Tongue (tissue), 2 donors: ENCODE measurements around the gene RBMS3. TPM values are rescaled to one million over a fixed set of nuclear protein-coding genes. Genes with fewer than 3 reads are reported as not detected.
"Not testable (repeated sequence)": the region's sequence is repeated elsewhere in the genome, so short reads cannot be mapped to it uniquely, and the experiment has no call there.

ENCODE experiments used
- DNase-seq: peaks from one replicate; pipeline ENCODE4 v3.0.0-alpha.2; 2015
- total RNA-seq: library from RNA; depleted of rRNA; stranded (reverse); fragments of >200 nt; gene quantifications from one replicate; pipeline ENCODE4 v1.2.3, GENCODE V29; 2014

Gene RBMS3
- total RNA-seq, 1 donor from 2014 or later, result 81.1 TPM

DNA sequence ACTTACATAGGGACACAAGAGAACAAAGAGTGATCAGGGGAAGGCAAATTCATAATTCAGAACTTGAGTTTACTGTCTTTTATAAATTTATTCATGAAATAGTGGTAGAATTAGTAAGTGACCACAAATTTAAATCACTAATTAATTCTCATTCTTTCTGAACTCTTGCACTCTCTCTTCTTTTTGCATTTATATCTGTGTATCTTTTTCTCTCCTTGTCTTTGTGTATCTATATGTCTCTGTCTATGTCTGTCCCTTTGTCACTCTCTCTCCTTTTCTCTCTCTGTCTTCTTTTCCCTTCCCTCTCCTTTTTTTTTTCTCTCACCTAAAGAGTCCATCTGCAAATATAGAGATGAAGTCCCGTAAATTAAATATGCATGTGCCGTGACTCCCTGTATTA lies 31.5 kb downstream of the RBMS3 start:
- DNase-seq, result no peak

DNA sequence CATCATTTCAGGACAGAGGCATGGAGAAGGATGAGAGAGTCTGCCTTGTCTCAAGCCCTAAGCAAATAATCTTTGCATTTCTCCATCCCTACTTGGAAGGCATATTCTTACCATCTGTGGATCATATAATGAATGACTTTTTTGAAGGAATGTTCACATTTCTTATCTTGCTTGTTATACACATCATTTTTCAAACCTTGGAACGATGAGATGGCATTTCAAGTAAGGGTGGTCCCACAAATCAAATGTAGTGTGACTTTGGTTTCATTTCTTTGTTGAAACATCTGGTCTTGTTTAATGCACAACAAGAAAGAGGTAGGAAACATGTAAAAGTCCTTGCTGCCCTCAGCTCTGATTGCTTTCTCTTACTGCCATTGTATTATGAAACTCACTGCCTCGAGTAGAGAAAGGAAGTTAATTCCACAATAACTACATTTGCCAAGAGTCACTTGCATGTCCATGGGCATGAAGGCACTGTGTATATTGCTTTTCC lies 32.1 kb downstream of the RBMS3 start:
- DNase-seq, result no peak

DNA sequence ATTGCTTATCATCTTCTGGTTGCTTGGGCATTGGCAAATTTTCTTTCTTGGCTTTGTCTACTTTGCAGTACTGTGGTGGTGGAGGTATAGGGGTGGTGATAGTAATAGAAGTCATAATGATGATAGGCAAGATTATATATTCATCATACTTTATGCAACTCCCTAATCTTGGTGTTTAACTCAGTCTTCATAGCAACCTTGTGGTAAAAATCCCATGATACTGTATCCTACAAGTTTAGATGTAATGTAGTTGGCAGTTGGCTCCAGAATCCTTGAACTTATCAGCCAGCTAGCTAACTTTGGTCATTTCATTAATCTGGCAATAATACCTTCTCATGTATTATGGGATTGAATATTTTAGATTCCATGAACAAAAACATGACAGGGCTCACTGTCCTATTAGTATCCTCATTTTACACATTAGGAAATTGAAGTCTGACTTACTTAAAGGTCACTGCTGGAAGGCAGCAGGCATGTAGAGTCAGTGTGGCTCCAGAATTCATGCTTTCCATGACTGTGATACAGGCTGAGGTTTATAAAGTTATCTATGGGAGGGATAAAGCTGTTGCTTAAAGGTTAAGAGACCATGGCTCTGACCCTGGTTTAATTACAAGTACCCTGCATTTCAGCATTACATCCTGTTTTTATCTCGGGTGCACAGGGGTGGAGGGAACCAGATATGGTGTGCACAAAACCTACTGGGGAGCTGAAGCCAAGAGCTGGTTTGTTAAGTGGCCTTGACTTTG lies 33.3 kb downstream of the RBMS3 start:
- no peak for DNase-seq

DNA sequence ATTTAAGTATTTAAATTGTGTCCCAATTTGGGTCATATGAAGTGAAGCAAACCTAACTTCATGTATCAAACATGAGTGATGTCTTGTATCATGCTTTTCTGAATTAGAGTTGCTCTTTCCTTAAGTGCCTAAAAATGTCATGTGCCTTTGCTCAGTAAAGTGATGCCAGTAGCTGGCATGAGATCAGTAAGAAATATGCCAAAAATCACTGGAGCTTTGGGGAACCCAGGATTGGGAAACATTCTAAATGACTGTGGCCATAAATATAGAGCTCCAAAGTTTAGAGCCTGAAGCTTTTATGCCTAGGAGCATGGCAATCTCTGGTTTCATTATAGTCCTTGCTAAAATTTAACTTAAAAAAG lies 33.8 kb downstream of the RBMS3 start:
- DNase-seq, result no peak

DNA sequence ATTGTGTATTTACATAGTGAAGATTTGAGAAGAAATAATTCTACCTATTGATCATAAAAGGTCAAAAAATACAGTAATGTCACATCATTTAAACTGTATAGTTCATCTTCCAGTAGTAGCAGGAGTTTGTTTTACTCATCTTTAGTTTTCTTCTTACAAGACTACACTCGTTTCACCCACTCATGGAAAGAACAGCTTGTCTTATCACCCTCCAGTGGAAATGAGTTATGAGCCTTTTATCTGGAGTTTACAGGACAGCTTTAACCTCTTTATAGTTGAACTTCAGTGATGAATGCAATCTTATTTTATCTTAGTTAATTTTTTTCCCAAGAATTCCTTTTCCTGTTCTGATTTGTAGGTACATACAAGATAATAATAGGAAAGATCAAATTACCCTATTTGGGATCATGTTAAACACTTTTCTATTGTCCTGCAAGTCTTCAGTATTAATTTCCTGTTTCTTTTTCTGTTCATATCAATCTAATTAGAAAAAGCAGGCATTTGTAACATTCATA lies 36.8 kb downstream of the RBMS3 start:
- DNase-seq, result no peak

DNA sequence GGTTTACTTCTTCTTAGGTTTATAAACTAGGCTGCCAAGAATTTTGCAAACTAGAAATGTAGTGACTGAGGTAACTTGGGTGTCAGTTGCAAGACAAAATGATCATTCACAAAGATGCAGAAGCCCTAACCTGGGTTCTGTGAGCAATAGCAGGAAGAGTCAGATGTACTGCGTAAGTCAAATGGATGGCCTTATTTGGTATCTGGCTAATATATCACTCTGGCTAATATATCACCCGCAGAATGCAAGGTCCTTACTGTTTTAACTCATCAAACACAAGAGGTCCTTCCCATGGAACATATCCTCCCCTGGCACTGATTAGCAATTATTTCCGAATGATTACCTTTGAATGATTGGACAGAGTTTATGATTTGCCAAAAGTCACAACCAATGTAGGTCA lies 37.4 kb downstream of the RBMS3 start:
- no peak for DNase-seq

DNA sequence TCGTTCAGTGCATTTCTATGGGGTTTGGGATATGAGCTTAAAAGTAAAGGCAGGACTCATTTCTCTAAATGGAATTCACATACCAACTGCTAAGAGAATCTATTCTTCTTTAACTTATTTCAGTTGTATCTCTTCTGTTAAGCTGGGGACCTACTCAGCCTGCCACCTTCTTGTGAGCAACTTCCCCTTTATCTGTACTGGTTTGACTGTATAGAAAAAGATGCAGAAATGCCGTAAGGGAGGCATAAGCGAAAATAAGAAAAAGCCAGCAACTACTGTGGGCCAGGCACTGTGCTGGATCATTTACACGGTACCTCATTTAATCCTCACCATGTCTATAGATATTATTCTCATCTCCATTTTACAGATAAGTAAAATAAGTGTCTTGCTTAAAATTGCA lies 38.4 kb downstream of the RBMS3 start:
- DNase-seq, result no peak

DNA sequence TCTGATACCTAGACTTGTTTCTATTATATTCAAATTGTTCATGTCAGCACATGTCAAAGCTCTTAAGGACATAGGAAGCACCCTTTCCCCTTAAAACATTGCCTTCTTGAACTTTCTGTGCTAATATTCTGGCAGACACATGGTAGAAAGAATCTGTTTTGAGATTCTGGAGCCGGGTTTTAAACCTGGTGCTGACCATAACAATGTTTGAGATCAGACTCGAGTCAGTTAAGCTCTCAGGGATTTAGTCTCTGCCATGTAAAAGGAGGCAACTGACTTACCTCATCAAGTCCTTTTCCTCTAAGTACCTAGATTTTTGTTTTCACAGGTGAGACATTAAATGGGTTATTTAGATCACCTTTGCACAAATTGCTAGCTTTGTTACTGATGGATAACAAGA lies 38.9 kb downstream of the RBMS3 start:
- DNase-seq, result no peak

DNA sequence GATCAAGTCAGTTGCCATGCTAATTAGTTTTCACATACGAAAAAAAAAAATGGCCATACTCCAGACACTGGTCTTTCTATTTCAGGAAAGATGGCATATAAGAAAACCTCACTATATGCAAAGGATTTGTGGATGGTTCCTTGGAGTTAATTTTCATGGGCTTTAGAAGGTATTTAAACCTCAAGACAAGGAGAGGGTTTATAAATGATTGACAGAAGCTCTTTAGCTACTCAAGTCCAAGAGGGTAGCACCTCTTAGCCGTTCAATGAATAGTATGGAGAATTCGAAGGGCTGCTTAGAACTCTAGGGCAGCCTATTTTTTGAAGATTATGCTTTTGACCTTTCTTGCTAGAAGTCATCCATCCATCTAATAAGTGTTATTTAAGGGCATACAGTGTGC lies 41.7 kb downstream of the RBMS3 start:
- DNase-seq, result no peak

DNA sequence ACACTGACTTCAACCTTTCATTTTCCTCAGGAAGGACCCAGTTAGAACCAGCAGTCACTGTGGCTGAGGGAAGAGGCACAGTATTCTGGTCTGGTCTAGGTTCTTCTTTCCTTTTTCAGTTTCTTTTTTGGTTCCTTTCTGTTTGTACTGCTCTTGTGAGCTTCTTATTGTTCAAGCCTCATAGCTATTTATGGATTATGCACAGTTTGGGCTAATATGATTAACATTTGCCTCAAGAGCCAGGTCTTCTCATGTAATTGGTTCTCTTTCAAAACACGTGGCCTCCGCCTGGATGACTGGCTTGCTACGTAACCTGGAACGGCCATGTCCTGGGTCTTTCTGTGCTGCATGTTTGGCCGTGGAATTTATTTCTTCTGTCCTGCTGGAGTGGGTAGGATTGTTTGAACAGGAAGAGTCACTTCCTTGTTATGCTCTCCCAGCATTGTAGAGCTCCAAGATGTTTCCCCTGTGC lies 43.3 kb downstream of the RBMS3 start:
- DNase-seq, result peak; percentile 24

DNA sequence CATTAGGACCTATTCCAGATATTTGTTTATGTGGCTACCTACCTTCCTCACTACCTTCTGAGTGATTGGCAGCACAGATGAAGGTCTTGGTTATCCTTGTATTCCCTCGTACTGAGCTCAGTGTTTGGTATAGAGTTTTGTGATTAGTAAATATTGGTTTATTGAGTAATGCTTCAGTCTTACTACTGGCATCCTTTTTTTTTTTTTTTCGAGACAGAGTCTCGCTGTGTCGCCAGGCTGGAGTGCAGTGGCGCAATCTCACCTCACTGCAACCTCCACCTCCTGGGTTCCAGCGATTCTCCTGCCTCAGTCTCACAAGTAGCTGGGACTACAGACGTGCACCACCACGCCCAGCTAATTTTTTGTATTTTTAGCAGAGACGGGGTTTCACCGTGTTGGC lies 45.7 kb downstream of the RBMS3 start:
- not testable (repeated sequence) for DNase-seq

DNA sequence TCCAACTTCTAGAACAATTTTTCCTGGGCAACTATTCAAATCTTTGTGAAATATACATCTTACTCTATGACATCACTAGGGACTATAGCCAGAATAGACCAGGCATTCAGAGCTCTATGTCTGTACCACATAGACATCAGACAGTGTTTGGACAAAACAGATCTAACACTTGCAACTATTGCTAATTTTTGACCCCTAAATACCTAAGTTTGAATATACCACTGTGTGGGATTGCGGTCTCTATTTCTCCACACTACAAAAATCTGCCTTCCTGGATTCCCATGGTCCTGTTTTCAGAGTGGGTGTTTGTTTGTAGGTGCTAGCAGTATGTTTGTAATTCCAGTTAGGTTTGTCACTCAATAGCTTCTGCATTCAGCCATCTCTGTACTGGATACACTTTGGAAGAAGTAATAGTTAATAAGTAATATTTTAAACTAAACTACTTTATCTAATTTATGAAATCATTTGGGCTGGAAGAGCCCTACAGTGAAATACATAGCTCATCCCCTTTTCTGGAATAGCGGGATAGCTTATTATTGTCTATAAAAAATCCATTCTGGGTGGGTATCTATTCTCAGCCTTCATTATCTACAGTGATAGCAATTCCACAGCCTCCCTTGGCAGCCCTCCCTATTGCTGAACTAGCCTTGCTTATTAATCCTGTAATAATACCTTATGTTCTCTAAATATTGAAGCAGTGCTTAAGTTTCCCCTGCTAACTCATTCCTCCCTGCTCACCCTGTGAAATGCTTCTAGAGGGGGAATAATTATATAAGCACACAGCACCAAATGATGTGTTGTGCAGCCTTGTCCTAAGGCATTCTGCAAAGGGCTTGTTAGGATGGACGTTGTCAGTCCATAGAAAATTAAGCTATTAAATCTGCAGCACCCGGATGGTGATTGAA lies 49.4 kb downstream of the RBMS3 start:
- no peak for DNase-seq

DNA sequence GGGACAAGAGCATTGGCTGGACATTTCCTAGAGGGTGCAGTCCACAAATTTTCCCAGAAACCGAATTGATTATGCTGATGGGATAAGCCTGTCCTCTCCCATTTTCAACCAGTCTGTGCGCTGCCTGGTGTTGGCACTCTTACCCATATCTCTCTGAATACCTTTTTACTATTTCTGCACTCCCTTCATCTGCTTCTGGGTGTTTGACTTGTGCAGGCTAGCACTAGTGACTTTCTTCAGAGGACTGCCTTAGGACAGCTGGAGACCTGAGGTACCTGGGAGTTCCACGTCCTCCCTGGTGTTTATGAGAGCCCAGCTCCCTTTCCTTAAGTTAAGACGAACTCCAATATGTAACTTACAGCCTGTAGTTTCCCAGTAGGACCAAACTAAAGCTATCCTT lies 50.2 kb downstream of the RBMS3 start:
- DNase-seq, result no peak

DNA sequence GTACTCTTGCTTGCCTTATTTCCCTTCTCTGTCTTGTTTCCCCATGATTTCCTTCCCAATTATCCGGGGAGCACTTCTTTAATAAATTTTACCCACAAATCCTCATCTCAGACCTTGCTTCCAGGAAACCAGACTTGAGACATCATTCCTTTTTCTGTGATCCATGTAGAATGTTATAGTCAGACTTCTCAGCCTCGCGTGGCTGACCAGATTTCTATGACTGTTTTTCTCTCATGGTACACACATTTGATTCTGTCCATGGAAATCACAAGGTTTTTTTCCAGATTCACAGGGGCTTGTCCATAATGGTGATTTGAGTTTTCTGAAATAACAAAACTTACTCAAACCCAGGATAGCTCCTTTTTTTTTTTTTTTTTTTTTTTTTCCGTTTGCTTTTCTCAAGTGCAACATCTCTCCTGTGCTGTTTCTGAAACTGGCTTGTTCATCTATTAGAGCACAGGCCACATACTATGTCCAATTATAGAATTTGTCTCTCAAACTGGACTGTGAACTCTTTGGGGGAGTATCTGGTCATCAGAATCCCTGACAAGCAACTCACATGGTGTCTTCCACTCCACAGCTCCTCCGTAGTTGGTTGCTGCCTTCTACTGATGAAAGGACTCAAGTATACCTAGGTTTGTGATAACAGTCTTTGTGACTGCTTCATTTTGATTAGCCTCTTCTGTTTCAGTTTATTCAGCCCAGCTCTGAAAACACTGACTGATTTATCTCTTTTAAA lies 50.8 kb downstream of the RBMS3 start:
- DNase-seq, result no peak

DNA sequence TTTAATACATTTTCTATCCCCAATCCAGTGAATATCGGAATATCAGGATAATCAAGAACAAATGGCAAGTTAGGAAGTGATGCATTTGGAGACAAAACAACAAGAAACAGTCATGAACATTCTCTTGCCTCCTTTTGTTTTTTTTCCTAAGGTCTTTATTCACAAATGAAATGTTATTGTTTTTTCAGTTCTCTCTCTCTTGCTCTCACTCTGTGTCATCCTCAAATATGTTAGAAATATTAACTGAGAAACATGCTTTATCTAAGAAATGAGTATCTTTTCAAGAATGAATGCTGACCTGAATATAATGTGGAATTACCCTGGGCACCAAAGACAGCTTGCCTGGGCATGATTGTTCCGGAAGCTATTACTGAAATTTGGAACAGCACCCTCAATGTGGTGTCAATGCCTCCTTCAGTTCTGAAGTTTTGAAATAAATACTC lies 51.3 kb downstream of the RBMS3 start:
- DNase-seq, result no peak

DNA sequence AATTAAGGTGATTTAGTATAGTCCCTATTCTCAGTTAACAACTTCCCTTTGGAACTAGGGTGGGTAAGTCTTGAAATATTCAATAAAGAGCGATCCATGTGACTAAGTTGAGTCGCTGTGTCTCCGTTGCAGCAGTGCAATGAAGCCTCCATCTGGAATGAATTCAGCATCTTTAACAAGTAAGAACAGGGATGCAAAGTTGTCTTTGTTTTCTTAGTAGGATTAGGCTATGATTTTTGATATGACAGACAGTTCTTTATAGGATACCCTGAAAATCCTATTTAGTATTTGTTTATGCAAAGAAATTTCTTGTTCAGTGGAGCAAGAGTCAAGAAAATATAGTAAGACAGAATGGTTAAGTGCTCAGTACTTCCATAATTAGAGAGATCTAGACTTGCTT lies 52.7 kb downstream of the RBMS3 start:
- DNase-seq, result peak; percentile 31

DNA sequence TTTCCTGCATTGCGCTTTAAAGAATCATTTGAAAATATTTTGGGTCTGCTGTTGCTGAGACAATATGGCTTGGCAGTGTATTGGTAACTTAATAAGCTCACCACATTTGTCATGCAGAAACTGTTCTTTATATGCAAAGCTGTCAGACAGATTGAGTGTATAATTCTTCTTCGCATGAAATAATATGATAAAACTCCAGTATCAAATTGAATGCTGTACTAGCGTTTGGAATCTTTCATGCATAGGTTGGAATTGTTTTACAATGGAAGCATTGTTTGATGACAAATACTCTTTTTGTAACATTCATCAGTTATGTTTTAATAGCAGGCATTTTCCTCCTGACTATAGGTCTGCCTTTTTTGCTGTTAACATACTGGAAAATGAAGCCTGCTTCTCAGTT lies 53.8 kb downstream of the RBMS3 start:
- DNase-seq, result peak; percentile 80

DNA sequence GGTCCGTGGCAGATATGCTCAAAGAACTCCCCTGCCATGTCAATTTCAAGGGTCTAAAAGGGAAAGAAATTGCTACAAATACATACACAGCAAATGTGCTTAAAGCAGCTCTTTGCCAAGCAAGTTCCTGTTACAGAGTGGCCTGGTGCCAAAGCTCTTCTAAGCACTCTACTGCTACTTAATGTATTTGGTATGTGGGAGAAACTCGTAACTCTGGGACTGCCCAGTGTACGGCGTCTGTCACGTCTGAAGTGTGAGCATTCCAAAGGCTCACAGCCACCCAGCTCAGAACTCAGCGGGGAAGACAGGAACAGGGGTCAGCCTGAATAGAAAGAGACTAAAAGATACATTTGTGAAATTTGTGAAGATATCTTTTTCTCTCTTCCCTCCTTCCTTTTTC lies 54.6 kb downstream of the RBMS3 start:
- peak; percentile 99 for DNase-seq

DNA sequence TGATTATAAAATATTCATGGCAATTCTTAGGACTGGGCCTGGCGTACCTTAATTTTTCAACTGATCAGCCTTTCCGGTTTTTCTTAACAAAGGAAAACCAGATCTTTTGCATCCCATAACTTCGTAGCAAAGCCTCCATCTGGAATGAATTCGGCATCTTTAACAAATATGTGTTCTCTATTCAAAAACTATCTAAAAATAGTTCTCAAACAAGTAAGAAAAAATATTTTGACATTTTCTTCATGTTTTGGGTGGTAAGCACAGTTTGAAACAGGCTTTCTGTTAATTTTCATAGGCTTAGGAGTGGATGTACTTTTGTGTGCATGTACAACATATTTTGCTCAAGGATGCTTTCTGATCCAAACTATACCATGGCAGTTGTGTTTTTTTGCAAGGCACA lies 55.1 kb downstream of the RBMS3 start:
- peak; percentile 66 for DNase-seq

DNA sequence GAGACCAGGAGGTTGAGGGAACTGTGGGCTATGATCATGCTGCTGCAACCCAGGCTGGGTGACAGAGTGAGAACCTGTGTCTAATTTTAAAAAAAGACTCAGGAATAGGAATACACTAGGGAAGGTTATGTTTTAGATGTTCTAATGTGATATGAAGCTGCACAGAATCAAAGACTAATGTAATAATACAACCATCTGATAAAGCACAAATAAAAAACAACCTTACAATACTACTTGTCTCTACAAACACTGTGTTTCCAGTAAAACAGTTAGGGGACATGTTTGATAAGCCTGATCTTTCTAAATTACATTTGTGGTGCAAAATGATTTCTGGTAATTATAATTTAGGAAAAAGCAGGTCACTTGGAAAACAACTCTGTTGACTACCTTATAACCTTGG lies 56.7 kb downstream of the RBMS3 start:
- DNase-seq, result no peak

DNA sequence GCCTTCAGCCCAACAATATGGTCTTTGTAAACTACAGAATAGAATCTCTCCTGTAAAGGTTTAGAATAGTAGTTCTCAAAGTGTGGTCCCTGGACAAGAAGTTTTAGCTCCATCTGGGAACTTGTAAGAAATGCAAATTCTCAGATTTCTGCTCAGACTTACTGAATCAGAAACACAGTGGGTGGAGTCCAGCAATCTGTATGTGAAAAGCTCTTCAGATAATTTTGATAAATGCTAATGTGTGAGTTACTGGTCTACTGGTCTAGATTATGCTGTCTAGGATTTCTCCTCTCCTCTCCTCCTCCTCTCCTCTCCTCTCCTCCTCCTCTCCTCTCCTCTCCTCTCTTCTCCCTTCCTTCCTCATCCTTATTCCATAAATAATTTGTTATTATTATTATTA lies 57.5 kb downstream of the RBMS3 start:
- DNase-seq, result no peak
